WTC11 (cell line): ENCODE results near the gene HAPLN1.

Experiments
- E2F4 ChIP-seq: sonication (generic); formaldehyde crosslinking; IDR thresholded peaks from 2 replicates; pipeline ENCODE4 v1.8.1; 2022; ENCODE audit warnings: low read depth, mild to moderate bottlenecking, moderate library complexity, missing genetic modification reagents, borderline replicate concordance
- TF ChIP-seq, protein P1 (sequence below): sonication (generic); formaldehyde crosslinking; conservative IDR thresholded peaks from 2 replicates; pipeline ENCODE4 v1.8.1; 2023; ENCODE audit warnings: mild to moderate bottlenecking, low read depth, missing genetic modification reagents, moderate library complexity

DNA sequence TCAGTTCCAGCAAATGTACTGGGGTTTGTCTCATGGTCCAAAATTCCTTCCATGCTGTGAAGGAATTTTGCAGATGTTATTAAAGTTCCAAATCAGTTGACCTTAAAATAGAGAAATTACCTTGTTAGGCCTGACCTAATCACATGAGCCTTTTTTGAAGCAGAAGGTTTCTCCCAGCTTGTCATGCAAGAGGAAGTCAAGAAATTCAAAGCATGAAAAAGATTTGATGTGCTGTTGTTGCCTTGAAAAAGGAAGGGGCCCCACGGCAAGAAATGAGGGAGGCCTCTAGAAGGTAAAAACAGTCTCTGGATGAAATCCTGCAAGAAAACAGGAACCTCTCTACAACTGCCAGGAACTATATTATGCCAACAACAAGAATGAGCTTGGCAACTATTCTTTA is 24.2 kb upstream of the HAPLN1 start:
- no peak for TF ChIP-seq E2F4 (CRISPR knock-in tag)
- TF ChIP-seq, protein P1, sequence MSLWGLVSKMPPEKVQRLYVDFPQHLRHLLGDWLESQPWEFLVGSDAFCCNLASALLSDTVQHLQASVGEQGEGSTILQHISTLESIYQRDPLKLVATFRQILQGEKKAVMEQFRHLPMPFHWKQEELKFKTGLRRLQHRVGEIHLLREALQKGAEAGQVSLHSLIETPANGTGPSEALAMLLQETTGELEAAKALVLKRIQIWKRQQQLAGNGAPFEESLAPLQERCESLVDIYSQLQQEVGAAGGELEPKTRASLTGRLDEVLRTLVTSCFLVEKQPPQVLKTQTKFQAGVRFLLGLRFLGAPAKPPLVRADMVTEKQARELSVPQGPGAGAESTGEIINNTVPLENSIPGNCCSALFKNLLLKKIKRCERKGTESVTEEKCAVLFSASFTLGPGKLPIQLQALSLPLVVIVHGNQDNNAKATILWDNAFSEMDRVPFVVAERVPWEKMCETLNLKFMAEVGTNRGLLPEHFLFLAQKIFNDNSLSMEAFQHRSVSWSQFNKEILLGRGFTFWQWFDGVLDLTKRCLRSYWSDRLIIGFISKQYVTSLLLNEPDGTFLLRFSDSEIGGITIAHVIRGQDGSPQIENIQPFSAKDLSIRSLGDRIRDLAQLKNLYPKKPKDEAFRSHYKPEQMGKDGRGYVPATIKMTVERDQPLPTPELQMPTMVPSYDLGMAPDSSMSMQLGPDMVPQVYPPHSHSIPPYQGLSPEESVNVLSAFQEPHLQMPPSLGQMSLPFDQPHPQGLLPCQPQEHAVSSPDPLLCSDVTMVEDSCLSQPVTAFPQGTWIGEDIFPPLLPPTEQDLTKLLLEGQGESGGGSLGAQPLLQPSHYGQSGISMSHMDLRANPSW (CRISPR knock-in tag), result no peak
